Fibroblast of villous mesenchyme (primary cell): ENCODE data around the gene RHOBTB1. TPM values are rescaled to one million over a fixed set of nuclear protein-coding genes. Genes with fewer than 3 reads are reported as not detected.

Experiments
- DNase-seq: peaks from one replicate; pipeline ENCODE4 v3.0.0-alpha.2; 2010; ENCODE audit warnings: low read depth
- H3K4me3 ChIP-seq: 2 replicates; pipeline ENCODE4 v1.5.1; 2011; ENCODE audit warnings: low read depth, mild to moderate bottlenecking, low read length
- CTCF ChIP-seq: IDR thresholded peaks from 2 replicates; pipeline ENCODE4 v1.5.1; 2012; ENCODE audit warnings: low read depth, mild to moderate bottlenecking, low read length; ENCODE audit not compliant: insufficient read depth
- total RNA-seq: library from RNA; depleted of rRNA; stranded (reverse); fragments of >200 nt; gene quantifications from 2 replicates; pipeline ENCODE4 v1.2.3, GENCODE V29; 2012

Gene RHOBTB1
- total RNA-seq, 1 donor = 26.8 TPM

GRCh38 chr10:60873758-60874157 is 70.2 kb downstream of the RHOBTB1 start:
- DNase-seq = no peak
- no peak for TF ChIP-seq CTCF

GRCh38 chr10:60872451-60872850 is 71.5 kb downstream of the RHOBTB1 start:
- H3K4me3 ChIP-seq = no peak overlapping the region
- TF ChIP-seq CTCF = no peak
- no peak for DNase-seq

More at GRCh38 chr10:60873758-60874157, 70.2 kb downstream of the RHOBTB1 start:
- no peak overlapping the region for H3K4me3 ChIP-seq

GRCh38 chr10:60871215-60871614 is 72.8 kb downstream of the RHOBTB1 start:
- TF ChIP-seq CTCF = no peak
- DNase-seq = no peak
- H3K4me3 ChIP-seq = no peak overlapping the region

GRCh38 chr10:60870803-60871202 is 73.2 kb downstream of the RHOBTB1 start:
- no peak overlapping the region for H3K4me3 ChIP-seq
- TF ChIP-seq CTCF = no peak
- no peak for DNase-seq

- no peak overlapping the region for H3K4me3 ChIP-seq
- no peak for DNase-seq
- peak; percentile 24 for TF ChIP-seq CTCF
These were observed 73.6 kb downstream of the RHOBTB1 start for GRCh38 chr10:60870416-60870728.

GRCh38 chr10:60869652-60870415 is 74.2 kb downstream of the RHOBTB1 start:
- DNase-seq = no peak
- no peak for TF ChIP-seq CTCF
- no peak overlapping the region for H3K4me3 ChIP-seq

- TF ChIP-seq CTCF = no peak
- H3K4me3 ChIP-seq = no peak overlapping the region
These were observed 75.0 kb downstream of the RHOBTB1 start for GRCh38 chr10:60868946-60869345.

More at GRCh38 chr10:60868946-60869345, 75.0 kb downstream of the RHOBTB1 start:
- no peak for DNase-seq
